Measurements from ENCODE around the gene UTS2R. TPM values are rescaled to one million over a fixed set of nuclear protein-coding genes. Genes with fewer than 3 reads are reported as not detected.

Gene UTS2R
- total and polyA plus RNA-seq, 2 of the 4 experiments (the other 2 are of a cell fraction) = not detected

- H2AFZ ChIP-seq (replicated peaks; ENCODE audit: low read length, poor library complexity) = no peak overlapping the region
- no peaks in the 10 kb centered on the region for H3K36me3 ChIP-seq (ENCODE audit: control insufficient read depth, insufficient read depth, low read length)
- no peak overlapping the region for H2BK120ac ChIP-seq (ENCODE audit: low read depth, low read length)
- no peak overlapping the region for H2BK15ac ChIP-seq (ENCODE audit: low read depth, low read length)
- H3K14ac ChIP-seq (replicated peaks; ENCODE audit: low read depth, low read length) = no peak overlapping the region
- H2AK9ac ChIP-seq (replicated peaks; ENCODE audit: low read depth, low read length, poor library complexity) = no peak overlapping the region
- WGBS, 2 experiments (ENCODE audit: extremely low coverage in 2 of 2, insufficient read length in 1 of 2) = 90% methylated on average over 8 of the region's 14 CpGs; no CpG with 5 or more reads in 1 of the 2 experiments
- no peak overlapping the region for H3K4ac ChIP-seq (ENCODE audit: low read depth, low read length)
- H4K91ac ChIP-seq (ENCODE audit: insufficient read depth, low read depth, low read length) = no peak overlapping the region
- in situ Hi-C loops (cut with MboI; ENCODE audit: low sequenced_read_pairs) (no loop called here), dilution Hi-C loops (cut with HindIII; ENCODE audit: low sequenced_read_pairs, unreplicated experiment) (no loop called here), intact Hi-C loops (cut with micrococcal nuclease) (loop anchor here (5.0 kb wide), 1 partner anchor 168 kb away; no protein-coding TSS in a partner anchor)
- CTCF ChIA-PET = no interaction called here
- no peak overlapping the region for H3K27ac ChIP-seq (ENCODE audit: insufficient read depth, low read length)
- DNase-seq (no peak), ATAC-seq (ENCODE audit: low read depth) (no peak)
- H3K4me3 ChIP-seq (ENCODE audit: insufficient read depth, low read depth, low read length) = no peak overlapping the region
- no peak overlapping the region for H3K56ac ChIP-seq (ENCODE audit: extremely low read depth, insufficient read depth, low read length)
- H3K9ac ChIP-seq (ENCODE audit: low read depth, low read length) = no peak overlapping the region
- no peak overlapping the region for H2BK5ac ChIP-seq (ENCODE audit: low read depth, low read length, poor library complexity, severe bottlenecking)
- no peak overlapping the region for H2AK5ac ChIP-seq (ENCODE audit: low read depth, low read length)
- no peak overlapping the region for H3K23ac ChIP-seq (ENCODE audit: low read depth, low read length)
- H3K9me3 ChIP-seq (ENCODE audit: control insufficient read depth, insufficient read depth, low read length) = no peaks in the 10 kb centered on the region
- TF ChIP-seq NFE2L2 (IDR thresholded peaks at IDR 0.05; ENCODE audit: low read depth, low read length) = no peak
- no peak for TF ChIP-seq MAFK (IDR thresholded peaks at IDR 0.05; ENCODE audit: low read depth, low read length)
- TF ChIP-seq POLR2A (IDR thresholded peaks at IDR 0.05; ENCODE audit: low read depth, low read length) = no peak
- TF ChIP-seq RFX5 (IDR thresholded peaks at IDR 0.05; ENCODE audit: low read depth, low read length) = no peak
- TF ChIP-seq CTCF (conservative IDR thresholded peaks at IDR 0.05; ENCODE audit: low read depth, low read length) = no peak
- no peak for TF ChIP-seq CHD1 (IDR thresholded peaks at IDR 0.05; ENCODE audit: low read depth, low read length)
- H3K18ac ChIP-seq (ENCODE audit: low read depth, low read length) = no peak overlapping the region
- POLR2A ChIA-PET (ENCODE audit: unreplicated experiment) = no interaction called here
- H4K5ac ChIP-seq (ENCODE audit: low read depth, low read length) = no peak overlapping the region
- peaks cover 0 to 14% of the 10 kb centered on the region in 2 experiments; a peak in 2 of 4 replicates for H3K79me1 ChIP-seq (ENCODE audit: low read depth in 1 of 2, low read length in 2 of 2)
- no peaks in the 10 kb centered on the region for H3K9me1 ChIP-seq (ENCODE audit: insufficient read depth, low read length)
- no peak overlapping the region for H4K8ac ChIP-seq (ENCODE audit: low read depth in 2 of 2, low read length in 2 of 2)
- H3K27me3 ChIP-seq (ENCODE audit: control insufficient read depth, insufficient read depth, low read length) = no peaks in the 10 kb centered on the region
- BruUV-seq (replicated peaks) = no TSS peak
- no peak overlapping the region for H2BK20ac ChIP-seq (ENCODE audit: low read depth, low read length)
- peaks cover 14% of the 10 kb centered on the region for H4K20me1 ChIP-seq (ENCODE audit: insufficient read depth, low read length)
- no peaks in the 10 kb centered on the region for H3K4me1 ChIP-seq (ENCODE audit: control insufficient read depth, insufficient read depth, low read length)
- H3K4me2 ChIP-seq (ENCODE audit: low read depth, low read length) = no peak overlapping the region
These were observed 38.6 kb downstream of the UTS2R start for GRCh38 chr17:82410014-82410716.

All from IMR-90 (cell line).